GM12873 (cell line): ENCODE measurements around the gene ITPA.

Experiments
- TF ChIP-seq, protein P1 (sequence below): IDR thresholded peaks from 2 replicates; pipeline ENCODE4 v1.5.1; 2012; ENCODE audit warnings: low read depth, mild to moderate bottlenecking, moderate library complexity, low read length, control low read depth; ENCODE audit not compliant: insufficient read depth; ENCODE audit errors: missing control alignments

The ITPA gene

GRCh38 chr20:3164763-3165410 lies 44.4 kb upstream of the ITPA start:
- TF ChIP-seq, protein P1, sequence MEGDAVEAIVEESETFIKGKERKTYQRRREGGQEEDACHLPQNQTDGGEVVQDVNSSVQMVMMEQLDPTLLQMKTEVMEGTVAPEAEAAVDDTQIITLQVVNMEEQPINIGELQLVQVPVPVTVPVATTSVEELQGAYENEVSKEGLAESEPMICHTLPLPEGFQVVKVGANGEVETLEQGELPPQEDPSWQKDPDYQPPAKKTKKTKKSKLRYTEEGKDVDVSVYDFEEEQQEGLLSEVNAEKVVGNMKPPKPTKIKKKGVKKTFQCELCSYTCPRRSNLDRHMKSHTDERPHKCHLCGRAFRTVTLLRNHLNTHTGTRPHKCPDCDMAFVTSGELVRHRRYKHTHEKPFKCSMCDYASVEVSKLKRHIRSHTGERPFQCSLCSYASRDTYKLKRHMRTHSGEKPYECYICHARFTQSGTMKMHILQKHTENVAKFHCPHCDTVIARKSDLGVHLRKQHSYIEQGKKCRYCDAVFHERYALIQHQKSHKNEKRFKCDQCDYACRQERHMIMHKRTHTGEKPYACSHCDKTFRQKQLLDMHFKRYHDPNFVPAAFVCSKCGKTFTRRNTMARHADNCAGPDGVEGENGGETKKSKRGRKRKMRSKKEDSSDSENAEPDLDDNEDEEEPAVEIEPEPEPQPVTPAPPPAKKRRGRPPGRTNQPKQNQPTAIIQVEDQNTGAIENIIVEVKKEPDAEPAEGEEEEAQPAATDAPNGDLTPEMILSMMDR = no peak

DNA sequence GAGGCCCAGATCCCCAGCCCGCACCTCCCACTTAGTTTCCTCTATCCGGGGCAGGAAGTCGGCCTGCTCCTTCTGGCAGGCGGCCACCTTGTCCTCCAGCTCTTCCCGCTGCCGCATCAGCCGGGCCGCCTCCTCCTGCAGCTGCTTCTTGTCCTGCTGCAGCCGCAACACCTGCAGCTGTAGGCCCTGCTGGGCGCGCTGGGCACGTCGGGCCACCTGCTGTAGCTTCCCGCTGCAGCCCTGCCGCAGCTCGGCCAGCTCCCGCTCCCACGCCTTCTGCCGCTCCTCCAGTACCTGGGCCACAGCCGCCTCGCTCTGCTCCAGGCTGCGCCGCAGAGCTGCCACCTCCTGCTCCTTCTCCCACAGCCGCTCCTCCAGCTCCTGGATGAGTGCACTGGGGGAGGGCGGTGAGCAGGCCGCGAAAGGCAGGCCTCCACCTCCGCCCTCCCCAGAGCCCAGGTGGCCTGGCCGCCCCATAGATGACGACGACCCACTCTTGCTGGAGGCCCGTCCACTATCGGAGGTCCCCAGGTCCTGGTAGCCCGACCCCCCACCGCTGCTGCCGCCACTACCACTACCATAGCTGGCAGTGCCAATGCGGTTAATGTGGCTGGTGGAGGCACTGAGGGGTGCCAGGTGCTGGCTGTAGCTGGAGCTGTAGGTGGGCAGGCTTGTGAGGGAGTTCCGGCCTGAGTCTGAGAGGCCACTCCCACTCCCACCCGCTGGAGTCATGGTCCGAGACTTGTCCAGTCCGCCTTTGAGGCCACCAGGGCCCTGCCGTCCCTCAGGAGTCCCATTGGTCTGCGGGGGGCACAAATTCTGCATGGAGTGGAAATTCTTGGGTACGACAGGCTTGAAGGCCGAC lies 43.6 kb upstream of the ITPA start:
- TF ChIP-seq, protein P1 = no peak

DNA sequence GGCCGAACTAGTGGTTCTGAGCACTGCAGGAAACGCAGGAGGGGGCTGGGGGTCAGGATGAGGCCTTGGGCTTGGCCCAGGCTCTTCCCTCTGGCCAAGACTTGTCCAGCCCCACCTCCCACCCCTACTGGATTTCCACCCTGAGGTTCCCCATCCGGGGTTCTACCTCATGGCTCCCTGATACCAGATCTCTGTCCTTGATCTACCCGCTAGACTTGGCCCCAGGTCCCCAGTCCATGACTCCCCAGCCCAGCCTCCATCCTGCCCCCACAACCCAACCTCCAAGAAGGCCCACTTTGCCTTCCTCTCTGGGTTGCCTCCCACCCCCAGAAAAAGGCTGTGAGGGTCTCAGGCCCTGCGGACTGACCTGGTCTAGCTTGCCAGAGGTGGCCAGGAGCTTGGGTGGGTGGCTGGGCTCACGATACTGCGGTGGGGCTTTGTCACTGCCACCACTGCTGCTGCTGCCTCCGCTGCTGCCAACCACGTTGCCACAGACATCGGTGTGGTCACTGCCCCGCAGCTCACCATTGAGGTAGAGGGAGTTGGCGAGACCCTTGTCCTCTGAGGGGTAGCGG lies 42.9 kb upstream of the ITPA start:
- TF ChIP-seq, protein P1 = no peak

DNA sequence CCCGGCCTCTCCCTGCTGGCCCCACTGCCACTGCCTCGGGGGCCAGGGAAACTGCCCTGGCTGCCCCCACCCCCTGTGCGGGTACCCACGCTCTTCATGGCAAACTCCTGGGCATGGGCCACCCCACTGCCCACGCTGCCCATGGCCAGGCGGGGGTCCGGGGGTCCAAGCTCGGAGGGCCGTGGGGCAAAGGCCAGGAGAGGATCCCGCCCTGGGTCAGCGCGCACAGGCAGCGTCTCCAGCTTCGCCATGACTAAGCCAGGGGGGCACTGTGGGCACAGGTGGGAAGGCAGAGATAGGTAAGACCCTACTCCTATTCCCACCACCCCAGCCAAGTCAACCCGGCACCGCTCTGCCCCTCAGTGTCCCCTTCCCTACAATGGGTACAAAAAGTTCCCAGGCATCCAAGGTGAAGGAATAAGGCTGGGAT lies 42.4 kb upstream of the ITPA start:
- TF ChIP-seq, protein P1 = no peak

DNA sequence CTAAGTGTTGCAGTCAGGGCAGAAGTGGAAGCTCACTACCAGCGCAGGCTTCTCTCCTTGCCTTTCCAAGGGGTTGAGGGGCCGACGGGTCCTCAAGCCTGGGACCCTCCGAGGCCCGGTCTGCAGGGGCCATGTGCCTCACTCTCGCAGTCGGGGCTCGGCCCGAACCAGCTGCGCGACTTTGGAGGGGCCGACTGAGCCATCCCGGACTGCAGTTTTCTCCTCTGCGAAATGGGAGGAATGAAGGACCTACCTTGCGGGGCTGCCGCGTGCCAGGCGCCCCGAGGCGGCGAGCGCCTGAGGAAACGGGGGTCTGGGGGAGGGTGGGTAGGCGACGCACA lies 41.6 kb upstream of the ITPA start:
- TF ChIP-seq, protein P1 = no peak

GRCh38 chr20:3168079-3168828 lies 41.0 kb upstream of the ITPA start:
- TF ChIP-seq, protein P1 = no peak
